Endothelial cell (in vitro differentiated cells): ENCODE measurements around the gene TTLL8. TPM values are rescaled to one million over a fixed set of nuclear protein-coding genes. Genes with fewer than 3 reads are reported as not detected.

Experiments
- DNase-seq: peaks from one replicate; pipeline ENCODE4 v3.0.0; 2021; ENCODE audit warnings: low spot score
- H3K27ac Mint-ChIP-seq: one replicate; pipeline ENCODE4 v1.8.0; 2021; ENCODE audit warnings: mixed read lengths, inconsistent platforms; ENCODE audit not compliant: unreplicated experiment
- H3K27me3 Mint-ChIP-seq: one replicate; pipeline ENCODE4 v1.8.0; 2021; ENCODE audit warnings: mild to moderate bottlenecking, moderate library complexity, mixed read lengths, inconsistent platforms; ENCODE audit not compliant: unreplicated experiment
- H3K36me3 Mint-ChIP-seq: one replicate; pipeline ENCODE4 v1.8.0; 2021; ENCODE audit warnings: mild to moderate bottlenecking, low read depth, mixed read lengths, inconsistent platforms; ENCODE audit not compliant: unreplicated experiment
- H3K4me1 Mint-ChIP-seq: one replicate; pipeline ENCODE4 v1.8.0; 2021; ENCODE audit warnings: mild to moderate bottlenecking, mixed read lengths, inconsistent platforms; ENCODE audit not compliant: unreplicated experiment
- H3K4me3 Mint-ChIP-seq: one replicate; pipeline ENCODE4 v1.8.0; 2021; ENCODE audit warnings: mild to moderate bottlenecking, mixed read lengths, inconsistent platforms; ENCODE audit not compliant: unreplicated experiment
- H3K9me3 Mint-ChIP-seq: one replicate; pipeline ENCODE4 v1.8.0; 2021; ENCODE audit warnings: mixed read lengths, inconsistent platforms; ENCODE audit not compliant: unreplicated experiment
- CTCF ChIP-seq: fragments of 200-600 bp; sonication (generic); IDR thresholded peaks from one replicate; pipeline ENCODE4 v1.5.0; 2021; ENCODE audit warnings: antibody characterized with exemption; ENCODE audit not compliant: unreplicated experiment
- total RNA-seq: library from RNA; stranded (reverse); fragmentation: NEBNext Ultra II Directional; extraction: Animal tissue kit (Norgen Biotek cat#: 25700); gene quantifications from one replicate; pipeline ENCODE4 v1.2.1, GENCODE V29; 2021; ENCODE audit not compliant: unreplicated experiment

TTLL8 gene
- total RNA-seq, 1 donor from 2014 or later = not detected

GRCh38 chr22:50091092-50091768, 33.1 kb upstream of the TTLL8 start:
- Mint-ChIP-seq H3K4me1 (no peaks in the 10 kb centered on the region), H3K36me3 (no peaks in the 10 kb centered on the region), H3K9me3 (peaks cover 6% of the 10 kb centered on the region), H3K27me3 (peaks cover 8% of the 10 kb centered on the region), H3K27ac (no peak overlapping the region), H3K4me3 (no peak overlapping the region)
- DNase-seq = no peak
- TF ChIP-seq CTCF = no peak

- H3K4me1 Mint-ChIP-seq = peaks cover 1% of the 10 kb centered on the region
These were observed 32.3 kb upstream of the TTLL8 start for GRCh38 chr22:50090412-50090714.

GRCh38 chr22:50089682-50090411, 31.7 kb upstream of the TTLL8 start, which contains the start of gene MOV10L1:
MOV10L1 (plus strand) TSS chr22:50090006; CDS start chr22:50090089, 83 bp downstream.
- Mint-ChIP-seq H3K36me3 (no peaks in the 10 kb centered on the region), H3K27me3 (peaks cover 8% of the 10 kb centered on the region), H3K4me3 (no peak within 1 kb of the TSS), H3K9me3 (peaks cover 6% of the 10 kb centered on the region), H3K4me1 (peaks cover 5% of the 10 kb centered on the region), H3K27ac (no peak within 1 kb of the TSS)
- no peak for DNase-seq
- TF ChIP-seq CTCF = no peak

More at GRCh38 chr22:50090412-50090714, 32.3 kb upstream of the TTLL8 start:
- H3K36me3 Mint-ChIP-seq = no peaks in the 10 kb centered on the region
- H3K27ac Mint-ChIP-seq = no peak overlapping the region
- DNase-seq = no peak
- peaks cover 6% of the 10 kb centered on the region for H3K9me3 Mint-ChIP-seq
- H3K4me3 Mint-ChIP-seq = no peak overlapping the region
- H3K27me3 Mint-ChIP-seq = peaks cover 8% of the 10 kb centered on the region
- TF ChIP-seq CTCF = no peak

- peaks cover 5% of the 10 kb centered on the region for H3K4me1 Mint-ChIP-seq
- peaks cover 8% of the 10 kb centered on the region for H3K27me3 Mint-ChIP-seq
- no peak overlapping the region for H3K27ac Mint-ChIP-seq
- peaks cover 6% of the 10 kb centered on the region for H3K9me3 Mint-ChIP-seq
- TF ChIP-seq CTCF = no peak
- no peak overlapping the region for H3K4me3 Mint-ChIP-seq
- no peaks in the 10 kb centered on the region for H3K36me3 Mint-ChIP-seq
- no peak for DNase-seq
These were observed 31.1 kb upstream of the TTLL8 start for GRCh38 chr22:50089231-50089630.

- Mint-ChIP-seq H3K27me3 (peaks cover 8% of the 10 kb centered on the region), H3K36me3 (no peaks in the 10 kb centered on the region), H3K27ac (no peak overlapping the region), H3K4me1 (peaks cover 5% of the 10 kb centered on the region), H3K9me3 (peaks cover 6% of the 10 kb centered on the region), H3K4me3 (no peak overlapping the region)
- DNase-seq = no peak
- no peak for TF ChIP-seq CTCF
These were observed 30.0 kb upstream of the TTLL8 start for GRCh38 chr22:50088096-50088495.
